HG03108 (cell line): ENCODE results near the gene NDFIP1.

Source experiments
- ATAC-seq: cut with Tn5 transposase; IDR thresholded peaks from one replicate; pipeline ENCODE4 v1.9.1; 2021; ENCODE audit warnings: moderate library complexity; ENCODE audit not compliant: unreplicated experiment

NDFIP1 gene

DNA sequence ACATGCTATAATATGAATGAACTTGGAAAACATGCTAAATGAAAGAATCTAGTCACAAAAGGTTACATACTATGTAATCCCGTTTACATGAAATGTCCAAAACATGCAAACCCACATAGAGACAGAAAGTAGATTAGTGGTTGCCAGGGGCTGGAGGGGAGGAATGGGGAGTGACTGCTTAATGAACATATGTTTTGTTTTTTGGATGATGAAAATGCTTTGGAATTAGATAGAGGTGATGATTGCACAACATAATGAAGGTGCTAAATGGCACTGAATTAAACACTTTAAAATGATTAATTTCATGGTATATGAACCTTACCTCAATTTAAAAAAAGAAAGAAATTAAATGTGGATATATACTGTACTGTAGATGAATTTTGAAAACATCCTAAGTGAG is 17.6 kb upstream of the NDFIP1 start:
- ATAC-seq = no peak

DNA sequence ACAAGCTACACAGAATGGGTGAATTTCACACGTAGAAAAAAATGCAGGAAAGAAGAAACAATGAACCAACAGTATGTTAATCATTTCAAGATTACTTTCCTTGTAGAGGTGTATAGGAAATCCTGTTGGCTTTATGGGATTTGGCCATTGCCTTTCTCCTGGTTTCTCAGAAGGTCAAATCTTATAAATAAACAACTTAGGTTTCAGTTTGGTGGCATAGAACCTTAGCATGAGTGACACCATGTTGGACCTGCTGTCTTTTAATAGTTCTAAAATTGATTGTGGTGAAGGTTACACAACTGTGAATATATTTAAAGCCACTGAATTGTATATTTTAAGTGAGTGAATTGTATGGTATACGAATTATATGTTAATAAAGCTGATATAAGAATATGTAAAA is 16.7 kb upstream of the NDFIP1 start:
- ATAC-seq = no peak

DNA sequence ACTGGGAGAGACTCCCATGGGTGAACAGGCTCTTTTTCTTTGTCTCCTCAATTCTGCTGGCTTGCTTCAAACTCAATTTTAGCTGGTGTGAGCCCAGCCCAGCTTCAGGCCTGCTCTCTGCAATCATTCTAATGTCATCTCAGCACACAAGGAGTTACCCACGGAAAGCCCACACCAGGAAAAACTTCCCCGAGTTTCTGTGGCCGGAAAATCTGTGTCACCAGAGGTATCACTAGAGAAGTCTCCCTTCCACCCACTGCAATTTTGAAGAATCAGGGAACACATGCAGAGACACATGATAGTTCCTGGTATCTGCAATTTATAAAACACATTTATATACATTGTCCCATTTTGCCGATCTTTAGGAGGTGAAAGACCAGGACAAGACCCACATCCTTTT is 13.5 kb upstream of the NDFIP1 start:
- ATAC-seq = no peak

DNA sequence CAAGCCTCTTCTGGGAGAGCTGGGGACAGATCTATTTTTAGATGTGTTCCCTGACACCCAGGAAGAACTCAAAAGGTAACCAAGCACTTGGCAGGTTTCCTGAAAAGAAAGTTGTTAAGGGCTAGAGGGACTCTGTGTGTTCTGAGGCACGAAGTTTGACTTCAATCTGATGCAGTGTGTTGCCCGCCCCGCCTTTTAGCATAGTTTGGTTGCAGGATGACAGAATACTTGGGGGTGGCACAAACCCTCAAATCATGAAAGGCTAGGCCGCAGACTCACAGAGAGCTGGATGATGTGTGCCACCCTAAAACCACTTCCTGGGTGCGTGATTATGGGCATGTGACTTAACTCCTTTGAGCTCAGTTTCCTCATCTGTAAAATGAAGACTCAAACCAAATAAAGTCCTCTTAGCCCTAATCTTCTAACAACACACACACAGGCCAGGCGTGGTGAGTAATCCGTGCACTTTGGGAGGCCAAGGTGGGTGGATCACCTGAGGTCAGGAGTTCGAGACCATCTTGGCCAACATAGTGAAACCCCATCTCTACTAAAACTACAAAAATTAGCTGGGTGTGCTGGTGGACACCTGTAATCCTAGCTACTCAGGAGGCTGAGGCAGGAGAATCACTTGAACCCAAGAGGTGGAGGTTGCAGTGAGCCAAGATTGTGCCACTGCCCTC is 12.8 kb upstream of the NDFIP1 start:
- ATAC-seq = no peak

DNA sequence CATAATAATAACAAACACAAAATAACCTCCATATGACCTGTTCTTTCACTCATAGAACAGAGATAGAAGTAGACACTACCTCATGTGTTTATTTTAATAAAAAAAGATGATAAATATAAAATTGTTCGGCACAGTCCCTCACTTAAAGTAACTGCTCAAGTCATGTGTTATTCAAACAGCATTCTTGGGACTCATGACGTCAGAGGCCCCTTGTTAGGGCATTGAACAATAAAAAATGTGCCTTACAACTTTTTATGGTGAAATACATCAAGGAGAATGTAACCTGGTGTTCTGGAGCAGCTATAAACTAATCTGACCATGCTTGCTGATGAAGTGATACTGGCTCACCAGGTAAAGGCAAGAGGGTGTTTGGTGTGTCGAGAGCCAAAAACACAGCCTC is 12.2 kb upstream of the NDFIP1 start:
- no peak for ATAC-seq

DNA sequence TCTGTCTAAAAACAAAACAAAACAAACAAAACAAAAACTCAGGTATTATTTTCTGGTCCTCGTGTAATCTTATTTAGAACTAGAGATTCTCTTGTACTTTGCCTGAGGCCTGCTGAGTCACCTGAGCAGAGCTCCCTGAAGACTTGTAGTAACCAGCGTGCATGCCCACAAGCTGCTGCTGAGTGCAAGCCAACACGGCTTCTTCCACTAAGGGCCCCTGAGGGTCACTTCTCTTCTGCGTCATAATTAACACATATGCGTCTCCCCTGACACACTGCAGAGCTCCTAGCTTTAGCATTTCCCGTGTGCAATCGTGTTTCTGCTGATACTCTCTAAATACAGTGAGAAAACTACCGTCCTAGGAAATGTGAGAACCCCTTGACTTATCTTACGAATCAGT is 10.9 kb upstream of the NDFIP1 start:
- no peak for ATAC-seq

DNA sequence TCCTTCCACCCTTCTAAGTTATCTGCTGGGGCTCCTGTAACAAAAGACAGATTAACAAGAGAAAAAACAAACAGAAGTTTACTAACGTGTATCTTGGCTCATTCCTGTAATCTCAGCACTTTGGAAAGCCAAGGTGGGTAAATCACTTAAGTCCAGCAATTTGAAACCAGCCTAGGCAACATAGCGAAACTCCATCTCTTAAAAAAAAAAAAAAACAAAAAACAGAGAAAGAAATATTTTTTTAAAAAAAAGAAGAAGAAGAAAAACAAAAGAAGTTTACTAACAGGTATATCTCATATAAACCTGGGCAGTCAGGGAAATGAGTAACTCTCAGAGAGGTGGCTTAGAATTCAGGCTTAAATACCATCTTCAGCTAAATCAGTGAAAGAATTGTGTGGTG is 10.3 kb upstream of the NDFIP1 start:
- no peak for ATAC-seq

DNA sequence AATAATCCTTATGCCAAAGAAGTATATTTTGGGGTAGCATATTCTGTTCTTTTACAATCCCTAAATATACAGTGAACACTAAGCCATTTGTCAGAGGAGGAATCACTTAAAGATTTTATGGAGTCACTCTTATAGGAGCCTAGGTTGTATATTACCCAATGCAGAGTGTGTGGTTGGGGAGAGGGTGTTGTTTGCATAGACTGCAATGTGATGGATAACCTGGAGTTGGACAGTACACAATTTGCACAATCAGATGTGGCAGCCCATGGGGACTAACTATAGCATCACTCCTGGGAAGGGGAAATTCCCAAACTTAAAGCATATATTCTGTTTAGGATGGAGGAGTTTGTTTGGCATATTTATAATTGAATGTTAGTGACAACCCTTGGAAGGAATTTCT is 9.6 kb upstream of the NDFIP1 start:
- ATAC-seq = no peak

DNA sequence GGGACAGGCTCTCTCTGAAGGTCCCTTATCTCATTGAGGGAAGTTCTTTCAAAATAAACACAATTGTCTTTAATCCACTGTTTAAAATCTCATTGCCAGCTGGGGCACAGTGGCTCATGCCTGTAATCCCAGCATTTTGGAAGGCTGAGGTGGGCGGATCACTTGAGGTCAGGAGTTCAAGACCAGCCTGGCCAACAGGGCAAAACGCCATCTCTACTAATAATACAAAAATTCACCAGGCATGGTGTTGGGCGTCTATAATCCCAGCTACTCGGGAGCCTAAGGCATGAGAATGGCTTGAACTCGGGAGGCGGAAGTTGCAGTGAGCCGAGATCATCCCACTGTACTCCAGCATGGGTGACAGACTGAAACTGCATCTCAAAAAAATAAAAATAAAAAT is 8.3 kb upstream of the NDFIP1 start:
- ATAC-seq = no peak

DNA sequence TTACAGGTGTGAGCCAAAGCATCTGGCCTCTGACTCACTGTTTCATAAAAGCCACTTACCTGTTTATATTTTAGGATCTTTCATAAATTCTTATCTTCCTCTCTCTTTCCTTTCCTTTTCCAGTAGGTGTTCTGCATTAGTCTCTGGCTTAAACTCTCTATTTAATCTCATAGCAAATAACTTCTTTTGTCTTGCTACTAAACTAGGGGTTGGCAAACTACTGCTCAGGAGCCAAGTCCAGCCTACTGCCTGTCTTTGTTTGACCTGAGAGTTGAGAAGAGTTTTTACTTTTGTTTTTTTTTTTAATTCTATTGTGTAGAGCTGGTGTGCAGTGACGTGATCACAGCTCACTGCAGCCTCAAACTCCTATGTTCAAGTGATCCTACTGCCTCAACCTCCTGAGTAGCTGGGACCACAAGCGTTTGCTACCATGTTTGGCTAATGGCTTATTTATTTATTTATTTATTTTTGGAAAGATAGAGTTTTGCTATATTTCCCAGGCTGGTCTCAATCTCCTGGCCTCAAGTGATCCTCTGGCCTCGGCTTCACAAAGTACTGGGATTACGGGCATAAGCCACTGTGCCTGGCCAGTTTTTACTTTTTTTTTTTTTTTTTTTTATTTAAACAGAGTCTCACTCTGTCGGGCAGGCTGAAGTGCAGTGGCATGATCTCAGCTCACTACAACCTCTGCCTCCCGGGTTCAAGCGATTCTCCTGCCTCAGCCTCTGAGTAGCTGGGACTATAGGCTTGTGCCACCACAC is 5.4 kb upstream of the NDFIP1 start:
- no peak for ATAC-seq

DNA sequence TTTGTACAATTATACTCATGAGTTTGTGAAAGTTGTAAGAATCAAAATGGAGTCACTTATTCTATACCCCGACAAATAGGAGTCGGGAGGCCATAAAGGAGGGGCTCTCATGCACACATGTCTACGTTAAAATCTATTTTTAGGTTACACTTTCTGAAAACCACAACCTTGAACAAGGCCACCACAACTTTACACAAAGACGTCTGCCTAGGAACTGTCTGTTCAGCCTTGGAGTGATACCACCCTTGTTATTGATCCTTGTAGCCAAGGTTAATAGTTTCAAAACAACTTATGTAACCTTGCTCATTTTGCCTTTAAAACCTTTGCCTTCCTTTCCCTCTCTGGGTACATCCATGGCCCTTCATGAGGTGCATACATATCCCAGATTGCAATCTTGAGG is 4.1 kb upstream of the NDFIP1 start:
- ATAC-seq = no peak

DNA sequence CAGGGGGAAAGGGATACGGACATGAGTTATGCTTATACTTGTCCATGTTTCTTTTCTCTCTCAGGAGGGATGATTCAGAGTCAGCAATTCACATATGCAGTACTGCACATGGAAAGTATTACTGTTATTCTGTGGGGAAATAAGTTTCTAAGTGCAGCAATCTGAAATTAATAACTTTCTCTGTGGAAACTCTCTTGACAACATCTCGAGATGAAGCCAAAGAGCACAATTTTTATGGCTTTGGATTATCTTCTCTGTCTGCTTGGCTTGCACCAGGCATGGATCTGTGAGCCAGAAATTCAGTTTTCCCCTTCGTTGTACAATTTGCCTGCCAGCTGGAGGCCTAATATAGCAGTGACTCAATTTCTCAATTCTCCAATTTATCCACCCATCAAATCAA is 2.5 kb upstream of the NDFIP1 start:
- no peak for ATAC-seq

DNA sequence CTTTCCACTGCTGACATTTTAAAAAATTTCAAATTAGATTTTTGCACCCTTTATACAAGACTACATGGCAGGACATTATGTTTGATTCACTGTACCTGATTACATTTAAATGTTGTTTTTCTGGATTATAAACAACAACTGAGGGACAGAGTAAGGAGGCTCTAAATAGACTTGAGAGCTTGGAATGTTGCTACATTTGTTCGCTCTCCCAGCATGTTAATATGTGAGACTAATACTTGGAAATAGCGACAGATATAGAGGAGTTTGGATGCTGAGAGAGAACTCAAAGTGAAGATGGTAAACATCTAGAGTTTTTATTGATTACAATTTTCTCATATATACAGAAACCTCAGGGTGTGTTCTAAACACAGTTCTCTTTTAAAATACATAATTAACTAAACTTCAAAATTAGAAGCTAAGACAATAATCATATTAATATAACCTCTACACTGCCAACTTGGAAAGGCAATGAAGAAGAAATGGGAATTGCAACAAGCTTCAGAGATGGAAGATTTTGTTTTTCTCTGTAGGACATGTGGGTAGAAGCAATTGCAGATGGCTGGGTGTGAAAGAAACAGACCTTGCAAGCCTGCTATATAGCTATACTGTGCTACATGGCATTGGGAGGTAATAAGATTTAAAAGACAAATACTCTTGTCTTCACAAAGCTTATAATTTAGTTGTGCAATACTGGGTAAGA is 1.4 kb upstream of the NDFIP1 start:
- no peak for ATAC-seq

DNA sequence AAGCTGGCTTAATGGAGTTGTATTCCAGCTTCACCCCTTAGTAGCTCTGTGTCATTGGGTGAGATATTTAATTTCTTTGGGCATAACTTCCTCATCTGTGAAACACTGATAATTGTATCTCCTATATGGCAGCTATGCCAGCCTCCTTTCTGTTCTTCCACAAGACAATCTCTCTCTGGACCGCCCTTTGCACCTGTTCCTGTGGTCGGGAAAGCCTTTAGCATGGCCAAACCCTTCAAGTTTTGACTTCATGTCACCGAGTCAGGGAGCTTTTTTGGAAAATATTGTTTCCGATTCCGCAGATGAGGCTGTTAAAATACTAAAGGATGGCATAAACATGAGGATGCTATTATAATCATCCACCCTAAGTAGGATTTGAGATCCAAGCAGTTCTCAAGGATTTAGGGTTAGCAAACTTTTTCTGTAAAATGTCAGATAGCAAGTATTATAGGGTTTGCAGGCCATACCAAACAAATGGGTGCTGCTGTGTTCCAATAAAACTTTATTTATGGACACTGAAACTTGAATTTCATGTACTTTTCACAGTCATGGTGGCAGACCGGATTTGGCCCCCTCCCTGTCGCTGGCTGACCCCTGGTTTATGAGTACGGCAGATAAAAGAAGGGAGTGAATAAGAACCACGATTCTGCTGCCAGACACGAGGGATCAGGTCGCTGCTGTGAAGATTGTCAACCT is 695 bp upstream of the NDFIP1 start:
- no peak for ATAC-seq

DNA sequence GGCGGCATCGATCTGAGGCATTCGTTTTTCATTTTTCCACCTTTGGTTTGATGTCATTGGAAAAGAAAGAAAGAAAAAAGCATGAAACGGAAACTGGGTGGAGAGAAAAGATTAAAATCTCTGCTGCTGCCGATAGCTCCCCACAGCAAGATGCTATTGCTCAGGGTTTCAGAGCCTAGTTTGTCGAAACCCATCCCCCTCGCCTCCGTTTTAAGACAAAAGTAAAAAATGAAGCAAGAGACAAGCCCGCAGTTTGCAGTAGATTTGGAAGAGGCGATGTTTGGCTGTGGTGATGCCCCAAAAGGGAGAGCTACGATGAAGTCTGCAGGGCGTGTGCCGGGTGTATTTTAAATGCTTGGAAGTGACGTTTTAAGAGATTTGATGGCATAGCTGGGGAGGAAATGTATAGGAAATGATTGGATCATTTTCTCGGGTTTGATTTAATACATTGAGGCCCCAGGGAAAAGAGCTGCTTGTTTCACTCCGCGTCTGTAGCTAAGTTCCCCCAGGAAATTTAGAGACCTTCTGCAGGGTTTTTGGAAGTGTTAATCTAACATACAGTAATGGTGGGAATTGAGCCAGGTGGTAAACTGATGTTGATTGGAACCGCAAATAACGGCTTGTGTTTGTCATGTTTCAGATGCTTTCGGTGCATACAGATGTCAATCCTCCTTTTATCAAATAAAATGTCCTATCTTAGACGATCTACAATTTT is 909 bp downstream of the NDFIP1 start:
- no peak for ATAC-seq

DNA sequence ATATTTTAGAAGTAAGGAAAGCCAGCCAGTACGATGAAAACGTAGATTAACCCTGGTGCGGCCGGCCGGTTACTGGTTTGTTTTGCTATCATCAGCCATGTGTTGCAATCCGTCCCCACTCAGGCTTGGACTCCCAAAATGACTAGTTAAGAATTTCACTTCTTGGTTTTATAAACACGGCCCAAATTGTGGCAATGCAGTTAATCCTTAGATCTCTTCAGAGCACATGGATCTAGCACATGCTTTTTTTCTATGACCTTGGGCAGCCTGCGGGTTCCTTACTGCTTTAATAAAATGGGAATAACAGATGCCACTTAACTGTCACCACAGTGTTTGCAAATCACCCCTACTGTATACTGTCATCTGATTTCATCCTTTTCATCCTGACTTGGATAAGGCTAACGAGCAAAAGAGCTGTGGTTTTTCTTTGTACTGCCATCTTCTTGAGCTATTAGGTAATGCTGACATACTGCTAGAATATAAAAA is 1.5 kb downstream of the NDFIP1 start:
- ATAC-seq = no peak

DNA sequence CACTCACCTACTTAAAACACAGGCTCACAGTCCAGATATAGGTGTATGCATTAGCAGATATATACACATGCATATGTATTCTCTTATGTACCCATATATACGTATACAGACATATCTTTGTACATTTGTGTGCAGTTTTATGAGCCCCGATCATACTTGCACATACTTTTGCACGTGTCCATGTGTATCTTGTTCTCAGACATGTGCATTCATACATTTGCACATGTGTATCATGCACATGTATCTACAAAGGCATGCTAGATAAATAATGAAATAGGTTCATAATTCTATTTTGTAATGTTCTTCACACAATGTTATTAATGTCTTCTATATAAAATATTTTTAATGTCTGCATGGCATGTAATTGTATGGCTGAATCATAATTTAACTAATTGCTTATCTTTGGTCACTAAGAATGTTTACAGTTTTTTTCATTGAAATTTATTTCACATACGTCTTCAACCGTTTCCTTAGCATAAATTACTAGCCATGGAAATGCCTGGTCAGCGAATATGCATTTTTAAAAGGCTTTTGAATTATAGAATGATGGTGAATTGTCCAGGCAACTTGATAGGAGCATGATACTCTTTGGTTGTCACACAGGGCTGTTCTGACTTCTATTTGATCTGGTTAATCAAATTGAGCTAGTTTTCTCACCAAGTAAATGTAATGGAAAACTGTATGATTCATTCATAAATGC is 2.6 kb downstream of the NDFIP1 start:
- no peak for ATAC-seq

DNA sequence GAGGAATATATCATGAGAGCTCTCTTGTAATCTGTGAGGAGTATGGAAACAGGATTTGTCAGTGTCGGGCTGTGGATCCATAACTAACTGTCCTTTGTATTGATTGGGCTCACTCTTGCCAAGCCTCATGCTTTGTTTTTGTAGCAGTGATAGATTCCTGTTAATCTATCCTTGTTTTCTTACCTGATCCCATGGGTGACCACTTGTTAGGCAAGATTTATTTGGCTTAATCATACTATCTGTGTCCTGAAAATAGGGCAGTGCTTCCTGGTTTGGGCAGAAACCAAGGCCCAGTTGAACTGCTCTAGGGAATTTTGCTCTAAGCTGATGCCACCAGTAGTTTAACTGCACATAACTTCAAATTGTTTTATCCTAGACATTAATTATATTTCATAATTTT is 6.1 kb downstream of the NDFIP1 start:
- no peak for ATAC-seq

DNA sequence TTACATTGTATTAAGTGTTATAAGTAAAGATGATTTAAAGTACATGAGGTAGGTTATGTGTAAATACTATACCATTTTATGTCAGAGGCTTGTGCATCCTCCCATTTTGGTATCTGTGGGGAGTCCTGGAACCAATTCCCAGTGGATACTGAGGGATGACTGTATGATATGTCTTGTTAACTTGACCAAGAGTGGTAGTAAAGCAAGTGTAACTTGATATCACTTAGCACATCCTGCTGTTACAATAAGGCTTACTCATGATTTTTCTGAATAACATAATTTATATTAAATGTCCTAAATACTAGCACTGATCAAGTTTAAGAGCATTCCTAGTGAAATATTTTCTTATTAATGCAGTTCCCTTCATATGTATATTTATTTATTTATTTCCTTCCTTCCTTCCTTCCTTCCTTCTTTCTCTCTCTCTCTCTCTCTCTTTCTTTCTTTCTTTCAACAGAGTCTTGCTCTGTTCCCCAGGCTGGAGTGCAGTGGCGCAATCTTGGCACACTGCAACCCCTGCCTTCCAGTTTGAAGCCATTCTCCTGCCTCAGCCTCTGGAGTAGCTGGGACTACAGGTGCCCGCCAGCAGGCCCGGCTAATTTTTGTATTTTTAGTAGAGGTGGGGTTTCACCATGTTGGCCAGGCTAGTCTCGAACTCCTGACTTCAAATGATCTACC is 7.5 kb downstream of the NDFIP1 start:
- ATAC-seq = no peak
